ENCODE measurements around the gene DCLK1.

DNA sequence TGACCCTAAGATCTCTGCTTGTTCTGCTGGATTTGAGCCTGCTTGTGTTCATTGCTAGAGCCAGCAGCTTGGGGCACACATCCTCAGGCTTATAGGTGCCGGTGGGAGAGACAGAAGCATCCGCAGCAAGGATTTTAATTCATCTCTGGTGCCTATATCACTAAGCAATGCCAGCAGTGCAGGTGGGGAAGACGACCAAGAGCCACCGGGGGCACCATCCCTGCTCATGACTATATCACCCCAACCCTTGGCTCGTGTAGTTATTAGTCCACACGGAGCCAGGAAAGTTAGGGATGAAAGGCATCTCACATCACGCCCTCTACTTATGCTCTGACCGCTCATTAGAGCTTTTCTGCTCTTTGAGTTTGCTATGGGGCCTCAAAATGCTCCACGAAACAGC is 298.2 kb downstream of the DCLK1 start:
- TF ChIP-seq, protein P1, sequence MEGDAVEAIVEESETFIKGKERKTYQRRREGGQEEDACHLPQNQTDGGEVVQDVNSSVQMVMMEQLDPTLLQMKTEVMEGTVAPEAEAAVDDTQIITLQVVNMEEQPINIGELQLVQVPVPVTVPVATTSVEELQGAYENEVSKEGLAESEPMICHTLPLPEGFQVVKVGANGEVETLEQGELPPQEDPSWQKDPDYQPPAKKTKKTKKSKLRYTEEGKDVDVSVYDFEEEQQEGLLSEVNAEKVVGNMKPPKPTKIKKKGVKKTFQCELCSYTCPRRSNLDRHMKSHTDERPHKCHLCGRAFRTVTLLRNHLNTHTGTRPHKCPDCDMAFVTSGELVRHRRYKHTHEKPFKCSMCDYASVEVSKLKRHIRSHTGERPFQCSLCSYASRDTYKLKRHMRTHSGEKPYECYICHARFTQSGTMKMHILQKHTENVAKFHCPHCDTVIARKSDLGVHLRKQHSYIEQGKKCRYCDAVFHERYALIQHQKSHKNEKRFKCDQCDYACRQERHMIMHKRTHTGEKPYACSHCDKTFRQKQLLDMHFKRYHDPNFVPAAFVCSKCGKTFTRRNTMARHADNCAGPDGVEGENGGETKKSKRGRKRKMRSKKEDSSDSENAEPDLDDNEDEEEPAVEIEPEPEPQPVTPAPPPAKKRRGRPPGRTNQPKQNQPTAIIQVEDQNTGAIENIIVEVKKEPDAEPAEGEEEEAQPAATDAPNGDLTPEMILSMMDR (IDR thresholded peaks at IDR 0.05): no peak
- TF ChIP-seq POLR2AphosphoS5 (IDR thresholded peaks at IDR 0.05) (no peak), POLR2A (IDR thresholded peaks at IDR 0.05) (no peak), EP300 (IDR thresholded peaks at IDR 0.05) (no peak)

All from suprapubic skin (tissue), 4 donors.